HG03139 (cell line): Measurements from ENCODE around the gene KRTAP10-9.
"Not testable (repeated sequence)": the region's sequence is repeated elsewhere in the genome, so short reads cannot be mapped to it uniquely, and the experiment has no call there.

Source experiments
- ATAC-seq: cut with Tn5 transposase; IDR thresholded peaks from one replicate; pipeline ENCODE4 v1.9.1; 2021; ENCODE audit not compliant: unreplicated experiment

The KRTAP10-9 gene

GRCh38 chr21:44595524-44595923 is 31.4 kb upstream of the KRTAP10-9 start:
- ATAC-seq = no peak

- no peak for ATAC-seq
Measured at GRCh38 chr21:44596068-44596725, 30.7 kb upstream of the KRTAP10-9 start.

- ATAC-seq = no peak
Measured at GRCh38 chr21:44598061-44598460, 28.8 kb upstream of the KRTAP10-9 start.

GRCh38 chr21:44599264-44600029 is 27.4 kb upstream of the KRTAP10-9 start:
- no peak for ATAC-seq

- not testable (repeated sequence) for ATAC-seq
Measured at GRCh38 chr21:44600118-44600978, 26.5 kb upstream of the KRTAP10-9 start, which contains the start of gene KRTAP10-7. TSS of gene KRTAP10-7 (plus strand) at chr21:44600597. CDS start at chr21:44600622, 25 bp downstream.

- ATAC-seq = not testable (repeated sequence)
Measured at GRCh38 chr21:44601091-44601490, 25.8 kb upstream of the KRTAP10-9 start.

- ATAC-seq = no peak
Measured at GRCh38 chr21:44601596-44602462, 25.1 kb upstream of the KRTAP10-9 start.

GRCh38 chr21:44602463-44602850 is 24.4 kb upstream of the KRTAP10-9 start:
- no peak for ATAC-seq

- ATAC-seq = no peak
Measured at GRCh38 chr21:44603109-44603875, 23.6 kb upstream of the KRTAP10-9 start.

GRCh38 chr21:44603911-44604310 is 23.0 kb upstream of the KRTAP10-9 start:
- ATAC-seq = no peak

GRCh38 chr21:44606495-44606894 is 20.4 kb upstream of the KRTAP10-9 start:
- no peak for ATAC-seq

GRCh38 chr21:44609193-44609592 is 17.7 kb upstream of the KRTAP10-9 start:
- no peak for ATAC-seq

GRCh38 chr21:44610157-44610843 is 16.6 kb upstream of the KRTAP10-9 start:
- not testable (repeated sequence) for ATAC-seq

GRCh38 chr21:44611551-44611950 is 15.3 kb upstream of the KRTAP10-9 start:
- ATAC-seq = no peak

- no peak for ATAC-seq
Measured at GRCh38 chr21:44612029-44612486, 14.8 kb upstream of the KRTAP10-9 start, which contains the start of gene KRTAP10-8. TSS of gene KRTAP10-8 (plus strand) at chr21:44612079. CDS start at chr21:44612101, 22 bp downstream.

GRCh38 chr21:44612669-44613229 is 14.1 kb upstream of the KRTAP10-9 start:
- no peak for ATAC-seq

- ATAC-seq = no peak
Measured at GRCh38 chr21:44613386-44614155, 13.3 kb upstream of the KRTAP10-9 start.

GRCh38 chr21:44614161-44614631 is 12.7 kb upstream of the KRTAP10-9 start:
- no peak for ATAC-seq
